ENCODE data around the gene CYP27B1. TPM values are rescaled to one million over a fixed set of nuclear protein-coding genes. Genes with fewer than 3 reads are reported as not detected.

CYP27B1 gene
- total RNA-seq, 4 donors from 2014 or later = 0.40 to 2.5 (median 2.3) TPM; not detected in 1

DNA sequence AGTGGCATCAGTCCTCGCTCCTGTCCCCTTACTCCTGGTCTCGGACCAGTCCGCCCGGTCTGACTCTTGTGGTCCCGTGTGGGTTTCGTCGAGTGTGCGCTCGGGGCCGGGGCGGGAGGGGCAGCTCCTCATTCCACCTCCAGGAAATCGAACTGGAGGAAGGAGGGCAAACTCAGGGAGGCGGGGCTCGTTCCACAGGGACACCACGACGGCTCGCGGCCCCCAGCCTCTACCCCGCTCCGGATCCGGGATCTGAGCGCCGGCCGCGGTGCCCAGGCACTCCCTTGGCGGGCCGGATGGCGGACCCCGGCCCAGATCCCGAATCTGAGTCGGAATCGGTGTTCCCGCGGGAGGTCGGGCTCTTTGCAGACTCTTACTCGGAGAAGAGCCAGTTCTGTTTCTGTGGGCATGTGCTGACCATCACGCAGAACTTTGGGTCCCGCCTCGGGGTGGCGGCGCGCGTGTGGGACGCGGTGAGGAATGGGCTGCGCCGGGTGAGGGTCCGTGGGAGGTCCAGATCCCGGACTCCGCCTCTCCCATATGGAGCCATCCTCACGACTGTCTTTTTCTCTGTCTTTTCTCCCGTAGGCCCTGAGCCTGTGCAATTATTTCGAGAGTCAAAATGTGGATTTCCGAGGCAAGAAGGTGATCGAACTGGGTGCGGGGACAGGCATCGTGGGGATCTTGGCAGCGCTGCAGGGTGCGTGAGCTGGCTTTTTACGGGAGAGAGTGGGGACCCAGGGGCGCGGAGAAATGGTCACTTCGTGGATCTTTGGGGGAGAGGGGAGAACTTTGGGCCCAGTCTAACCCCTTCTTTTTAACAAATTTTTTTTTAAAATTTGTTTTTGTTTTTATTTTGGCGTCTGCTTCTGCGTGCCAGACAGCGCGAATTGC, 5.8 kb upstream of the CYP27B1 start, which contains the start of gene EEF1AKMT3:
TSS of gene EEF1AKMT3 (plus strand) at position 186 of the 894 bp plus-strand sequence. CDS start at position 297, 111 bp downstream.
- Histone ChIP-seq H3K27ac (peak within 1 kb of the TSS; percentile 92 to 98 (median 94)), H3K4me1 (peaks cover 9 to 23% (median 17%) of the 10 kb centered on the region in 4 donors), H3K9me3 (no peaks in the 10 kb centered on the region), H3K4me3 (peak within 1 kb of the TSS; percentile 62 to 95 (median 75)), H3K36me3 (no peaks in the 10 kb centered on the region), H3K27me3 (no peaks in the 10 kb centered on the region)
- TF ChIP-seq POLR2A (IDR thresholded peaks at IDR 0.05) (no peak), POLR2AphosphoS5 (IDR thresholded peaks at IDR 0.05) (no peak), EP300 (IDR thresholded peaks at IDR 0.05; ENCODE audit: low read depth) (no peak)
- TF ChIP-seq, protein P1, sequence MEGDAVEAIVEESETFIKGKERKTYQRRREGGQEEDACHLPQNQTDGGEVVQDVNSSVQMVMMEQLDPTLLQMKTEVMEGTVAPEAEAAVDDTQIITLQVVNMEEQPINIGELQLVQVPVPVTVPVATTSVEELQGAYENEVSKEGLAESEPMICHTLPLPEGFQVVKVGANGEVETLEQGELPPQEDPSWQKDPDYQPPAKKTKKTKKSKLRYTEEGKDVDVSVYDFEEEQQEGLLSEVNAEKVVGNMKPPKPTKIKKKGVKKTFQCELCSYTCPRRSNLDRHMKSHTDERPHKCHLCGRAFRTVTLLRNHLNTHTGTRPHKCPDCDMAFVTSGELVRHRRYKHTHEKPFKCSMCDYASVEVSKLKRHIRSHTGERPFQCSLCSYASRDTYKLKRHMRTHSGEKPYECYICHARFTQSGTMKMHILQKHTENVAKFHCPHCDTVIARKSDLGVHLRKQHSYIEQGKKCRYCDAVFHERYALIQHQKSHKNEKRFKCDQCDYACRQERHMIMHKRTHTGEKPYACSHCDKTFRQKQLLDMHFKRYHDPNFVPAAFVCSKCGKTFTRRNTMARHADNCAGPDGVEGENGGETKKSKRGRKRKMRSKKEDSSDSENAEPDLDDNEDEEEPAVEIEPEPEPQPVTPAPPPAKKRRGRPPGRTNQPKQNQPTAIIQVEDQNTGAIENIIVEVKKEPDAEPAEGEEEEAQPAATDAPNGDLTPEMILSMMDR (IDR thresholded peaks at IDR 0.05) = peak in 1 of 5 experiments; percentile 9
- intact Hi-C loops (cut with DNase I; ENCODE audit: low total_unique reads) = no loop called here
- WGBS, 2 donors (ENCODE audit: low coverage in 1 of 2) = 2 to 30% methylated on average over 4 to 63 of the region's 67 CpGs
- in situ Hi-C loops (cut with MboI; ENCODE audit: low pct_ligation_motif_present in 1 of 4, low pct_unique_long_range_greater_than_20kb in 1 of 4, low sequenced_read_pairs in 3 of 4) = no loop called here
- peak; percentile 75 for DNase-seq

DNA sequence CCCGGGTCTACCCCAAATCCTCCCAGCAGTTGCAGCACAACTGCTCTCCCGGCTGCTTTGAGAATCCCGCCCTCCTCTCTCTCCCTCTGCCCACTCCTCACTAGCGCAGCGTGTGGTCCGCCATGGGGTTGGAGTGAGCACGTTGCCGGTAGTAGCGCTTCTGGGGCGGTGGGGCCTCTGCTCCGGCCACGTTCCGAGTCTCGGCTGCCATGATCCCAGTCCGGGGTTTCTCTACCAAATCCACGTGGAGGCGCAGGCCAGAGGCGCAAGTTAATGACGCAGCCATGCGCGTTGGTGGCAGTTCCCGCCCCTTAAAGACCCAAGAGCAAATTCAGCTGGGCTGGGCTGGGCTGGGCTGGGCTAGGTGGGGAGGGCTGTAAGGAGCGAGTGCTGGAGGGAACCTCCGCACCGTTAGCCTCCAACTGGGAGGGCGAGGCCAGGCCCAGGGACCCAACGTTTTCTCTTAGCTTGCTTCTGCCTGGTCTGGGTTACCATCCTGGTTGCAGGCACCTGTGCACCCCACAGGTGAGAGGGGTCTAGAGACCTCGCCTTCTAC, 5.1 kb upstream of the CYP27B1 start, which contains the start of gene METTL1:
TSS of gene METTL1 (minus strand) at position 233 of the 556 bp plus-strand sequence. CDS start at position 211, 22 bp downstream.
- Histone ChIP-seq H3K4me1 (peaks cover 9 to 25% (median 20%) of the 10 kb centered on the region in 4 donors), H3K36me3 (no peaks in the 10 kb centered on the region), H3K9me3 (no peaks in the 10 kb centered on the region), H3K27me3 (peaks cover 6% of the 10 kb centered on the region), H3K27ac (peak within 1 kb of the TSS; percentile 92 to 98 (median 94)), H3K4me3 (peak within 1 kb of the TSS; percentile 62 to 95 (median 75))
- WGBS, 2 donors (ENCODE audit: low coverage in 1 of 2) = 0% methylated on average over 18 of the region's 28 CpGs; no CpG with 5 or more reads in 1 of the 2 donors
- peak; percentile 96 for DNase-seq
- in situ Hi-C loops (cut with MboI; ENCODE audit: low pct_ligation_motif_present in 1 of 4, low pct_unique_long_range_greater_than_20kb in 1 of 4, low sequenced_read_pairs in 3 of 4) (no loop called here), intact Hi-C loops (cut with DNase I; ENCODE audit: low total_unique reads) (no loop called here)
- TF ChIP-seq, protein P1 (IDR thresholded peaks at IDR 0.05) = no peak
- TF ChIP-seq POLR2AphosphoS5 (IDR thresholded peaks at IDR 0.05) = peak in 2 of 3 donors; percentile 42 to 70
- TF ChIP-seq EP300 (IDR thresholded peaks at IDR 0.05; ENCODE audit: low read depth) = no peak
- peak; percentile 49 for TF ChIP-seq POLR2A (IDR thresholded peaks at IDR 0.05)

DNA sequence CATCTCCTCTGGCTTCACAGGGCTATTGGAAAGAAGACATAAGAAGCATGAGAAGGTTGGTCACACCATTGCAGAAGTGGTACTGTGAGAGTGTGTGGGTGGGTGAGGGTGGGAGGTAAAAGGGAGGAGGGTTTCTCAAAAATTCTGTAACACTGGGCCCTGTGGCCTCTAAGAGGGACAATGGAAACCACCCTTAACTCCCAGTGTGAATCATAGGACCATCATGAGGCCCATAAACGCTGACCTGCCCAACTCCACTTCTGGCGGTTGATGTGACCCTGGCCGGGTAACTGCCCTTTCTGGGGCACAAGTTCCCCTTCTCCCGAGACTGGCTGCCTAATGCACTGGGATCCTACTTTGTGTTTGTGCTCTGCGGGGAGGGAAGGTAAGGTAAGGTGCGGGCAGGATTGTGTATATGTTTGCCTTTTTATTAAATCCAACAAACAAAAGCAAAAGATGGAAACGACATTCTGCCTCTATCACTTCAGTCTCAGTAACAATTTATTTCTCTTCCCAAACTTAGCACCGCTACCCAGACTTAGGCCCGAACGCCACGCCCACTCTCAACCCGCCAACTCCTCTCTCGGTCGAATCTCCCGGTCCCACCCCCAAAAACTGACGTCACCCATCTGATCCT, 4.5 kb upstream of the CYP27B1 start:
- in situ Hi-C loops (cut with MboI; ENCODE audit: low pct_ligation_motif_present in 1 of 4, low pct_unique_long_range_greater_than_20kb in 1 of 4, low sequenced_read_pairs in 3 of 4) = no loop called here
- H3K4me3 ChIP-seq = peak overlapping the region; percentile 62 to 95 (median 75)
- DNase-seq = peak; percentile 91
- no peaks in the 10 kb centered on the region for H3K36me3 ChIP-seq
- H3K27me3 ChIP-seq = peaks cover 12% of the 10 kb centered on the region
- H3K9me3 ChIP-seq = no peaks in the 10 kb centered on the region
- intact Hi-C loops (cut with DNase I; ENCODE audit: low total_unique reads) = no loop called here
- H3K27ac ChIP-seq = peak overlapping the region; percentile 92 to 98 (median 94)
- H3K4me1 ChIP-seq = peaks cover 9 to 31% (median 26%) of the 10 kb centered on the region in 4 donors
- TF ChIP-seq EP300 (IDR thresholded peaks at IDR 0.05; ENCODE audit: low read depth) (no peak), POLR2AphosphoS5 (IDR thresholded peaks at IDR 0.05) (no peak), POLR2A (IDR thresholded peaks at IDR 0.05) (no peak)
- TF ChIP-seq, protein P1 (IDR thresholded peaks at IDR 0.05) = no peak
- WGBS, 2 donors (ENCODE audit: low coverage in 1 of 2) = 0 to 2% methylated on average over 2 to 16 of the region's 16 CpGs
